ENCODE measurements around the gene ACVR2A.
A peak's percentile ranks its signal among the peaks of the same experiment; 100 is the strongest.

ACVR2A gene

GRCh38 chr2:147855316-147855715, 10.5 kb downstream of the ACVR2A start:
- DNase-seq (ENCODE audit: low read depth) = no peak

GRCh38 chr2:147855977-147856376, 11.1 kb downstream of the ACVR2A start:
- no peak for DNase-seq (ENCODE audit: low read depth)

- no peak for DNase-seq (ENCODE audit: low read depth)
Measured at GRCh38 chr2:147860009-147860408, 15.2 kb downstream of the ACVR2A start.

GRCh38 chr2:147862859-147863516, 18.2 kb downstream of the ACVR2A start:
- no peak for DNase-seq (ENCODE audit: low read depth)

- DNase-seq (ENCODE audit: low read depth) = no peak
Measured at GRCh38 chr2:147863835-147864234, 19.0 kb downstream of the ACVR2A start.

- no peak for DNase-seq (ENCODE audit: low read depth)
Measured at GRCh38 chr2:147865560-147865959, 20.7 kb downstream of the ACVR2A start.

- DNase-seq (ENCODE audit: low read depth) = no peak
Measured at GRCh38 chr2:147867050-147867449, 22.2 kb downstream of the ACVR2A start.

- DNase-seq (ENCODE audit: low read depth) = no peak
Measured at GRCh38 chr2:147869934-147870333, 25.1 kb downstream of the ACVR2A start.

- DNase-seq (ENCODE audit: low read depth) = no peak
Measured at GRCh38 chr2:147872967-147873366, 28.1 kb downstream of the ACVR2A start.

- no peak for DNase-seq (ENCODE audit: low read depth)
Measured at GRCh38 chr2:147873859-147874483, 29.1 kb downstream of the ACVR2A start.

GRCh38 chr2:147879846-147880245, 35.0 kb downstream of the ACVR2A start:
- no peak for DNase-seq (ENCODE audit: low read depth)

- no peak for DNase-seq (ENCODE audit: low read depth)
Measured at GRCh38 chr2:147882631-147883030, 37.8 kb downstream of the ACVR2A start.

- no peak for DNase-seq (ENCODE audit: low read depth)
Measured at GRCh38 chr2:147884830-147885229, 40.0 kb downstream of the ACVR2A start.

GRCh38 chr2:147886136-147886535, 41.3 kb downstream of the ACVR2A start:
- no peak for DNase-seq (ENCODE audit: low read depth)

- DNase-seq (ENCODE audit: low read depth) = no peak
Measured at GRCh38 chr2:147888680-147889079, 43.9 kb downstream of the ACVR2A start.

GRCh38 chr2:147904051-147904450, 59.2 kb downstream of the ACVR2A start:
- DNase-seq (ENCODE audit: low read depth) = no peak

- no peak for DNase-seq (ENCODE audit: low read depth)
Measured at GRCh38 chr2:147909178-147909577, 64.3 kb downstream of the ACVR2A start.

GRCh38 chr2:147910990-147911473, 66.2 kb downstream of the ACVR2A start:
- DNase-seq (ENCODE audit: low read depth) = peak; percentile 67

GRCh38 chr2:147913701-147914480, 69.1 kb downstream of the ACVR2A start:
- no peak for DNase-seq (ENCODE audit: low read depth)

GRCh38 chr2:147916067-147916466, 71.2 kb downstream of the ACVR2A start:
- no peak for DNase-seq (ENCODE audit: low read depth)

GRCh38 chr2:147916723-147917122, 71.9 kb downstream of the ACVR2A start:
- DNase-seq (ENCODE audit: low read depth) = no peak

- DNase-seq (ENCODE audit: low read depth) = no peak
Measured at GRCh38 chr2:147917161-147917560, 72.3 kb downstream of the ACVR2A start.

- DNase-seq (ENCODE audit: low read depth) = no peak
Measured at GRCh38 chr2:147923846-147924245, 79.0 kb downstream of the ACVR2A start.

All from fibroblast of gingiva (primary cell).